ENCODE results near the gene FBXO3. TPM values are rescaled to one million over a fixed set of nuclear protein-coding genes. Genes with fewer than 3 reads are reported as not detected.

Gene FBXO3
- total RNA-seq, 1 experiment from 2014 or later = 27.2 TPM

DNA sequence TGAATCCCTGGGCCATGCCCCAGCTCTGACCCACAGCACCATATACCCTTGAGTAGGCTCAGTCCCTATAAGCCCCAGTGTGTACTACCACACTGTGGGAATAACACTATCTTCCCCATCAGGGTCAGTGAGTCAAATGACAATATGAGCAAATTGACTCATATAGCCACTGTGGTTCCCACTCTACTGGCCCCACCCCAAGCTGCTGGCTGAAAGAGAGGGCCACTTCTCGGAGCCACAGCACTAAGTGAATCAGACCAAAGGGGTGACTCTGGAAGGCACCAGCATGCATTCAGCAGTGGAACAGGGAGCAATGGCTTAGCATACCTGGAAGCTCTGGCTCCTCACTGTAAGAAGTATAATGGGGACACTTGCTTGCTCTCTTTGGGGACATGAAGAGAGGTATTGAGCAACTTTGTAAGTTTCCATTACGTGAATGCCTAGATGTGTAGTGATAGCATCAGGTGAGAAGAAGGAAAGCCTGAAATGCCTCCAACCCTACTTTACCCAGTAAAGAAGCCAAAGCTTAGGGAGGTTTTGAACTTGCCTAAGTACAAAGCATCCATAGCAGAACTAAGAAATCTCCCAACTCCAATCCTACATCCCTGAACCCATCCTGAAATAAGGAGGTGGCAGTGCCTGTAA is 51.6 kb downstream of the FBXO3 start:
- intact Hi-C loops (cut with micrococcal nuclease) = no loop called here
- Histone ChIP-seq H3K27me3 (ENCODE audit: insufficient read depth, low read length) (no peaks in the 10 kb centered on the region), H3K9me3 (ENCODE audit: control insufficient read depth in 1 of 2, insufficient read depth in 1 of 2, low read depth in 1 of 2, low read length in 2 of 2) (no peaks in the 10 kb centered on the region), H4K20me1 (ENCODE audit: insufficient read depth) (peaks cover 5% of the 10 kb centered on the region; the same call in 1 of the 2 replicates), H3K9ac (ENCODE audit: low read length) (peak overlapping the region; percentile 52), H3K27ac (ENCODE audit: low read depth, low read length) (peak overlapping the region; percentile 65; the same call in 1 of the 2 replicates), H3K79me2 (ENCODE audit: insufficient read depth, low read length) (peaks cover 81% of the 10 kb centered on the region), H3K4me1 (ENCODE audit: control insufficient read depth in 1 of 2, insufficient read depth in 2 of 2, low read length in 2 of 2) (peaks cover 30 to 46% of the 10 kb centered on the region in 2 experiments), H3K36me3 (ENCODE audit: control insufficient read depth in 1 of 2, insufficient read depth in 2 of 2, low read length in 2 of 2) (peaks cover 5% of the 10 kb centered on the region in 2 experiments; a peak in 2 of 4 replicates), H3K4me3 (replicated peaks in 1 of 2; ENCODE audit: low read depth in 1 of 2, low read length in 2 of 2) (0 out of 4 replicates have a peak overlapping the region, but pooled peaks of 1 of the 2 experiments have one; percentile 2), H2AFZ (ENCODE audit: low read depth, low read length, poor library complexity, severe bottlenecking) (no peak overlapping the region), H3K9me2 (ENCODE audit: insufficient read depth) (no peaks in the 10 kb centered on the region), H3K4me2 (ENCODE audit: low read length) (peak overlapping the region; percentile 70)
- no peak for DNase-seq (ENCODE audit: low read depth, low spot score)
- ChIA-PET CTCF (interaction anchor here (1.3 kb wide), 1 partner anchor 20 kb away, joined by 5 read pairs; no protein-coding TSS in a partner anchor), RAD21 (ENCODE audit: low non-redundant PET in 1 of 2, low total read pairs in 2 of 2, uncharacterized antibody in 2 of 2, unreplicated experiment in 2 of 2) (no interaction called here), POLR2A (no interaction called here)
- peak; percentile 20; the same call in 1 of the 2 replicates for ATAC-seq
- no TSS peak for BruUV-seq (replicated peaks)
- no peak for TF ChIP-seq CBX3 (IDR thresholded peaks at IDR 0.05; ENCODE audit: low read depth)
- TF ChIP-seq YY1 (IDR thresholded peaks at IDR 0.05; ENCODE audit: extremely low read depth, insufficient replicate concordance, low read depth, low read length) = no peak
- TF ChIP-seq, protein P1, sequence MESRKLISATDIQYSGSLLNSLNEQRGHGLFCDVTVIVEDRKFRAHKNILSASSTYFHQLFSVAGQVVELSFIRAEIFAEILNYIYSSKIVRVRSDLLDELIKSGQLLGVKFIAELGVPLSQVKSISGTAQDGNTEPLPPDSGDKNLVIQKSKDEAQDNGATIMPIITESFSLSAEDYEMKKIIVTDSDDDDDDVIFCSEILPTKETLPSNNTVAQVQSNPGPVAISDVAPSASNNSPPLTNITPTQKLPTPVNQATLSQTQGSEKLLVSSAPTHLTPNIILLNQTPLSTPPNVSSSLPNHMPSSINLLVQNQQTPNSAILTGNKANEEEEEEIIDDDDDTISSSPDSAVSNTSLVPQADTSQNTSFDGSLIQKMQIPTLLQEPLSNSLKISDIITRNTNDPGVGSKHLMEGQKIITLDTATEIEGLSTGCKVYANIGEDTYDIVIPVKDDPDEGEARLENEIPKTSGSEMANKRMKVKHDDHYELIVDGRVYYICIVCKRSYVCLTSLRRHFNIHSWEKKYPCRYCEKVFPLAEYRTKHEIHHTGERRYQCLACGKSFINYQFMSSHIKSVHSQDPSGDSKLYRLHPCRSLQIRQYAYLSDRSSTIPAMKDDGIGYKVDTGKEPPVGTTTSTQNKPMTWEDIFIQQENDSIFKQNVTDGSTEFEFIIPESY (IDR thresholded peaks at IDR 0.05; ENCODE audit: extremely low read depth, insufficient replicate concordance, low read length) = no peak
- TF ChIP-seq, protein P2, sequence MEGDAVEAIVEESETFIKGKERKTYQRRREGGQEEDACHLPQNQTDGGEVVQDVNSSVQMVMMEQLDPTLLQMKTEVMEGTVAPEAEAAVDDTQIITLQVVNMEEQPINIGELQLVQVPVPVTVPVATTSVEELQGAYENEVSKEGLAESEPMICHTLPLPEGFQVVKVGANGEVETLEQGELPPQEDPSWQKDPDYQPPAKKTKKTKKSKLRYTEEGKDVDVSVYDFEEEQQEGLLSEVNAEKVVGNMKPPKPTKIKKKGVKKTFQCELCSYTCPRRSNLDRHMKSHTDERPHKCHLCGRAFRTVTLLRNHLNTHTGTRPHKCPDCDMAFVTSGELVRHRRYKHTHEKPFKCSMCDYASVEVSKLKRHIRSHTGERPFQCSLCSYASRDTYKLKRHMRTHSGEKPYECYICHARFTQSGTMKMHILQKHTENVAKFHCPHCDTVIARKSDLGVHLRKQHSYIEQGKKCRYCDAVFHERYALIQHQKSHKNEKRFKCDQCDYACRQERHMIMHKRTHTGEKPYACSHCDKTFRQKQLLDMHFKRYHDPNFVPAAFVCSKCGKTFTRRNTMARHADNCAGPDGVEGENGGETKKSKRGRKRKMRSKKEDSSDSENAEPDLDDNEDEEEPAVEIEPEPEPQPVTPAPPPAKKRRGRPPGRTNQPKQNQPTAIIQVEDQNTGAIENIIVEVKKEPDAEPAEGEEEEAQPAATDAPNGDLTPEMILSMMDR (IDR thresholded peaks at IDR 0.05 in 2 of 3, conservative IDR thresholded peaks at IDR 0.05 in 1 of 3; ENCODE audit: borderline replicate concordance in 1 of 3, insufficient read depth in 1 of 3, low read depth in 2 of 3, low read length in 2 of 3) = no peak
- no peak for TF ChIP-seq CEBPB (IDR thresholded peaks at IDR 0.05; ENCODE audit: low read depth)
- no peak for TF ChIP-seq FOSL1 (IDR thresholded peaks at IDR 0.05; ENCODE audit: low read depth)
- no peak for TF ChIP-seq EZH2 (IDR thresholded peaks at IDR 0.05)
- TF ChIP-seq ELF1 (IDR thresholded peaks at IDR 0.05; ENCODE audit: borderline replicate concordance, low read depth) = no peak
- no peak for TF ChIP-seq ZFX (IDR thresholded peaks at IDR 0.05)
- no peak for TF ChIP-seq JUND (IDR thresholded peaks at IDR 0.05)
- TF ChIP-seq SIN3A (IDR thresholded peaks at IDR 0.05; ENCODE audit: low read depth) = no peak
- no peak for TF ChIP-seq TCF7L2 (IDR thresholded peaks at IDR 0.05; ENCODE audit: borderline replicate concordance, extremely low read depth, insufficient read depth, insufficient read length)
- TF ChIP-seq, protein P3, sequence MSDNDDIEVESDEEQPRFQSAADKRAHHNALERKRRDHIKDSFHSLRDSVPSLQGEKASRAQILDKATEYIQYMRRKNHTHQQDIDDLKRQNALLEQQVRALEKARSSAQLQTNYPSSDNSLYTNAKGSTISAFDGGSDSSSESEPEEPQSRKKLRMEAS (IDR thresholded peaks at IDR 0.05) = no peak
- TF ChIP-seq POLR2A (IDR thresholded peaks at IDR 0.05; ENCODE audit: borderline replicate concordance, extremely low read depth, insufficient read depth, insufficient read length) = no peak
